ENCODE data around the gene HDLBP.

Gene HDLBP

GRCh38 chr2:241195506-241196130 lies 119.9 kb downstream of the HDLBP start:
- no peaks in the 10 kb centered on the region for H3K36me3 ChIP-seq (replicated peaks)
- no peak overlapping the region for H3K27ac ChIP-seq
- no peak overlapping the region for H3K4me3 ChIP-seq (ENCODE audit: low read depth, low read length)
- in situ Hi-C loops (cut with HindIII; ENCODE audit: low pct_ligation_motif_present, low sequenced_read_pairs): no loop called here
- TF ChIP-seq CTCF (IDR thresholded peaks at IDR 0.05; ENCODE audit: low read depth, low read length, missing control alignments): no peak
- no peaks in the 10 kb centered on the region for H3K27me3 ChIP-seq (replicated peaks)
- no peak for DNase-seq

- H3K4me3 ChIP-seq (ENCODE audit: low read depth, low read length): no peak overlapping the region
- H3K27ac ChIP-seq: no peak overlapping the region
- in situ Hi-C loops (cut with HindIII; ENCODE audit: low pct_ligation_motif_present, low sequenced_read_pairs): no loop called here
- H3K36me3 ChIP-seq (replicated peaks): no peaks in the 10 kb centered on the region
- TF ChIP-seq CTCF (IDR thresholded peaks at IDR 0.05; ENCODE audit: low read depth, low read length, missing control alignments): no peak
- DNase-seq: no peak
- no peaks in the 10 kb centered on the region for H3K27me3 ChIP-seq (replicated peaks)
Measured at GRCh38 chr2:241194811-241195210, 120.7 kb downstream of the HDLBP start.

- in situ Hi-C loops (cut with HindIII; ENCODE audit: low pct_ligation_motif_present, low sequenced_read_pairs): no loop called here
- no peaks in the 10 kb centered on the region for H3K36me3 ChIP-seq (replicated peaks)
- TF ChIP-seq CTCF (IDR thresholded peaks at IDR 0.05; ENCODE audit: low read depth, low read length, missing control alignments): no peak
- DNase-seq: no peak
- H3K27me3 ChIP-seq (replicated peaks): no peaks in the 10 kb centered on the region
- no peak overlapping the region for H3K4me3 ChIP-seq (ENCODE audit: low read depth, low read length)
- no peak overlapping the region for H3K27ac ChIP-seq
Measured at GRCh38 chr2:241193271-241193670, 122.2 kb downstream of the HDLBP start.

GRCh38 chr2:241191081-241191480 lies 124.4 kb downstream of the HDLBP start:
- no peak for TF ChIP-seq CTCF (IDR thresholded peaks at IDR 0.05; ENCODE audit: low read depth, low read length, missing control alignments)

GRCh38 chr2:241190291-241190981 lies 125.0 kb downstream of the HDLBP start:
- Histone ChIP-seq H3K27ac (no peak overlapping the region), H3K36me3 (replicated peaks) (no peaks in the 10 kb centered on the region), H3K4me3 (ENCODE audit: low read depth, low read length) (no peak overlapping the region), H3K27me3 (replicated peaks) (no peaks in the 10 kb centered on the region)
- DNase-seq: no peak
- in situ Hi-C loops (cut with HindIII; ENCODE audit: low pct_ligation_motif_present, low sequenced_read_pairs): no loop called here
- no peak for TF ChIP-seq CTCF (IDR thresholded peaks at IDR 0.05; ENCODE audit: low read depth, low read length, missing control alignments)

More at GRCh38 chr2:241191081-241191480, 124.4 kb downstream of the HDLBP start:
- in situ Hi-C loops (cut with HindIII; ENCODE audit: low pct_ligation_motif_present, low sequenced_read_pairs): no loop called here
- no peak overlapping the region for H3K27ac ChIP-seq
- DNase-seq: no peak
- no peaks in the 10 kb centered on the region for H3K36me3 ChIP-seq (replicated peaks)
- H3K4me3 ChIP-seq (ENCODE audit: low read depth, low read length): no peak overlapping the region
- no peaks in the 10 kb centered on the region for H3K27me3 ChIP-seq (replicated peaks)

All from brain microvascular endothelial cell (primary cell).